Measurements from ENCODE around the gene SHC2. TPM values are rescaled to one million over a fixed set of nuclear protein-coding genes. Genes with fewer than 3 reads are reported as not detected.

SHC2 gene
- total RNA-seq, 2 experiments from 2014 or later: 0.36 to 0.42 TPM

DNA sequence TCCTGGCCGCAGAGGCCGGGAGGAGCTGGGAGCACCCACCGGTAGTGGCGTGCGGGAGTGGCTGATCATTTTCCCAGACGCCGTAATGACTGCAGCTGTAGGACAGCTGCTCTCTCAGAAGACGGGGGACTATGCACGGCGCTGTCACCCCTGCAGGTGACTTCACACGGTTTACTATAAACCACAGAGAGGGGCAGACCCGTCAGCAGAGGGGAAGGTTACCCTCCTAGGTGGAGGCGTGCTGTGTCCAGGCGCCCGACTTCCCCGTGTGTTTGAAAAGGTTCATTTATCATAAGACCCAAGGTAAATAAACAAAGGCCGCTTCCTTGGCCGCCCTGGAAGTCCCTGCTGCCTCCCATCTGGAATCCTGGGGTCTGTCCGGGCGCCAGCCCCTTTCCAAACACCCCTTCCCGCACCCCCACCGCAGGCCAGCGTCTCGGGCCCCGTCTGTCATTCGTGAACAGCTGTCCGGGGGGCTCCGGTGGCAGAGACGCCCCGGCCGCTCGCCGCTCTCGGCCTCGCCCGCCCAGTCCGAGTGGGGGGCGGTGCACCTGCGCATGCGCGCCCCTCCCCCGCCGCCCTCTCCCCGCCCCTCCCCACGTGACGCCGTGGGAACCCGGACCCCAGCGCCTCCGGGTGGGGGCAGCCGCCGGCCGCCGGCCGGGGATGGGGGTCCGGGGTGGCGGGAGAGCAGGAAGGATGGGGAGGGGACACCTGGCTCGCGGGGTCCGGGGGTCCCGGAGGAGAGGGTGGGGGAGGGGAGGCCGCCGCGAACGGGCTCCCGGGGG is 915 bp downstream of the SHC2 start:
- Mint-ChIP-seq H3K4me3 (peak overlapping the region; percentile 84), H3K36me3 (ENCODE audit: low read depth) (no peaks in the 10 kb centered on the region), H3K27me3 (peaks cover 27% of the 10 kb centered on the region), H3K27ac (no peak overlapping the region), H3K4me1 (ENCODE audit: low read depth) (peaks cover 10% of the 10 kb centered on the region), H3K9me3 (no peaks in the 10 kb centered on the region)
- intact Hi-C loops (cut with DNase I, micrococcal nuclease): no loop called here
- ChIA-PET POLR2A (interaction anchor here (1.0 kb wide), 1 partner anchor 46 kb away, joined by 4 read pairs; no protein-coding TSS in a partner anchor), CTCF (no interaction called here)
- Histone ChIP-seq H3K4me1 (ENCODE audit: insufficient read depth, low read length) (peaks cover 19% of the 10 kb centered on the region), H3K4me3 (ENCODE audit: low read length) (no peak overlapping the region), H3K9me3 (ENCODE audit: control insufficient read depth in 1 of 2, insufficient read depth in 1 of 2, low read length in 2 of 2) (peaks cover 0 to 28% of the 10 kb centered on the region in 2 experiments), H3K36me3 (ENCODE audit: insufficient read depth, low read length) (no peaks in the 10 kb centered on the region), H3K27ac (ENCODE audit: low read depth in 1 of 2, low read length in 2 of 2) (no peak overlapping the region), H3K27me3 (ENCODE audit: control insufficient read depth in 1 of 2, insufficient read depth in 2 of 2, low read length in 2 of 2) (peaks cover 28 to 33% of the 10 kb centered on the region in 2 experiments)
- TF ChIP-seq, protein P1, sequence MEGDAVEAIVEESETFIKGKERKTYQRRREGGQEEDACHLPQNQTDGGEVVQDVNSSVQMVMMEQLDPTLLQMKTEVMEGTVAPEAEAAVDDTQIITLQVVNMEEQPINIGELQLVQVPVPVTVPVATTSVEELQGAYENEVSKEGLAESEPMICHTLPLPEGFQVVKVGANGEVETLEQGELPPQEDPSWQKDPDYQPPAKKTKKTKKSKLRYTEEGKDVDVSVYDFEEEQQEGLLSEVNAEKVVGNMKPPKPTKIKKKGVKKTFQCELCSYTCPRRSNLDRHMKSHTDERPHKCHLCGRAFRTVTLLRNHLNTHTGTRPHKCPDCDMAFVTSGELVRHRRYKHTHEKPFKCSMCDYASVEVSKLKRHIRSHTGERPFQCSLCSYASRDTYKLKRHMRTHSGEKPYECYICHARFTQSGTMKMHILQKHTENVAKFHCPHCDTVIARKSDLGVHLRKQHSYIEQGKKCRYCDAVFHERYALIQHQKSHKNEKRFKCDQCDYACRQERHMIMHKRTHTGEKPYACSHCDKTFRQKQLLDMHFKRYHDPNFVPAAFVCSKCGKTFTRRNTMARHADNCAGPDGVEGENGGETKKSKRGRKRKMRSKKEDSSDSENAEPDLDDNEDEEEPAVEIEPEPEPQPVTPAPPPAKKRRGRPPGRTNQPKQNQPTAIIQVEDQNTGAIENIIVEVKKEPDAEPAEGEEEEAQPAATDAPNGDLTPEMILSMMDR (IDR thresholded peaks at IDR 0.05): no peak
- ATAC-seq (ENCODE audit: poor library complexity): peak; percentile 49
- peak in 4 of 14 experiments; percentile 10 to 16 (median 12) for DNase-seq

DNA sequence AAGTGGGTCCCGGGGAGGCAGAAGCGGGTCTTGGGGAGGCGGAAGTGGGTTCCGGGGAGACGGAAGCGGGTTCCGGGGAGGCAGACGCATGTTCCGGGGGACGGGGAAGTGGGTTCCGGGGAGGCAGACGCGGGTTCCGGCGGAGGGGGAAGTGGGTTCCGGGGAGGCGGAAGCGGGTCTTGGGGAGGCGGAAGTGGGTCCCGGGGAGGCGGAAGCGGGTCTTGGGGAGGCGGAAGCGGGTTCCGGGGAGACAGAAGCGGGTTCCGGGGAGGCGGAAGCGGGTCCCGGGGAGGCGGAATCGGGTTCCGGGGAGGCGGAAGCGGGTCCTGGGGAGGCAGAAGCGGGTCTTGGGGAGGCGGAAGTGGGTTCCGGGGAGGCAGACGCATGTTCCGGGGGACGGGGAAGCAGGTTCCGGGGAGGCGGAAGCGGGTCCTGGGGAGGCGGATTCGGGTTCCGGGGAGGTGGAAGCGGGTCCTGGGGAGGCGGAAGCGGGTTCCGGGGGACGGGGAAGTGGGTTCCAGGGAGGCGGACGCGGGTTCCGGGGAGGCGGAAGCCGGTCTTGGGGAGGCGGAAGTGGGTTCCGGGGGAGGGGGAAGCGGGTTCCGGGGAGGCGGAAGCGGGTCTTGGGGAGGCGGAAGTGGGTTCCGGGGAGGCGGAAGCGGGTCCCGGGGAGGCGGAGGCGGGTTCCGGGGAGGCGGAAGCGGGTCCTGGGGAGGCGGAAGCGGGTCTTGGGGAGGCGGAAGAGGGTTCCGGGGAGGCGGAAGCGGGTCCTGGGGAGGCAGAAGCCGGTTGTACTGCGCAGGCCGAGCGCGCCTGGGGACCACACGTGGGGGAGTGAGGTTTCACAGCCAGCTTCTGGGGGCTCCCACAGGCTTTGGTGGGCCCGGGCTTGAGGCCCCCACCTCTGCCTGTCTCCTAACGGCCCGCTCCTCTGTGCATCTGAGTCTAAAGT is 2.5 kb downstream of the SHC2 start:
- Mint-ChIP-seq H3K4me1 (ENCODE audit: low read depth) (peaks cover 10% of the 10 kb centered on the region), H3K4me3 (no peak overlapping the region), H3K36me3 (ENCODE audit: low read depth) (no peaks in the 10 kb centered on the region), H3K9me3 (no peaks in the 10 kb centered on the region), H3K27ac (no peak overlapping the region), H3K27me3 (peaks cover 23% of the 10 kb centered on the region)
- Histone ChIP-seq H3K4me1 (ENCODE audit: insufficient read depth, low read length) (peaks cover 19% of the 10 kb centered on the region), H3K27ac (ENCODE audit: low read depth in 1 of 2, low read length in 2 of 2) (no peak overlapping the region), H3K9me3 (ENCODE audit: control insufficient read depth in 1 of 2, insufficient read depth in 1 of 2, low read length in 2 of 2) (peaks cover 0 to 24% of the 10 kb centered on the region in 2 experiments), H3K36me3 (ENCODE audit: insufficient read depth, low read length) (no peaks in the 10 kb centered on the region), H3K4me3 (ENCODE audit: low read length) (no peak overlapping the region), H3K27me3 (ENCODE audit: control insufficient read depth in 1 of 2, insufficient read depth in 2 of 2, low read length in 2 of 2) (peaks cover 27 to 28% of the 10 kb centered on the region in 2 experiments)
- CTCF ChIA-PET: no interaction called here
- TF ChIP-seq, protein P1 (IDR thresholded peaks at IDR 0.05): no peak
- intact Hi-C loops (cut with DNase I, micrococcal nuclease): no loop called here
- POLR2A ChIA-PET: no interaction called here
- ATAC-seq (ENCODE audit: poor library complexity) (no peak), DNase-seq (no peak)

DNA sequence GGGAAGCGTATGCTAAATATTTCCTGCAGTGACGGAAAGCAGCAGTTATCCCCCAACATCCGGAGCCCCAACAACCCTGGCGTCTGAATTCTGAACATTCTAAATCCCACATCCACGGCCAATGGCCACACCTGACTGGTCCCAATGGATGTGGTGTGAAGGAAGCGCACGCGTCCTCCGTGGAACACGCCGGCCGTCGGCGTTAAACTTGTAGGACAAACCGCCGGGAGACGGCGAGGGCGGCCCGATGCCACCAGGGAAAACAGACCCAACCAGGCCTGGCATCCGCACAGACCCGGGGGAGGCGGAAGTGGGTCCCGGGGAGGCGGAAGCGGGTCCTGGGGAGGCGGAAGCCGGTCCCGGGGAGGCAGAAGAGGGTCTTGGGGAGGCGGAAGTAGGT is 3.2 kb downstream of the SHC2 start:
- H3K27ac Mint-ChIP-seq: no peak overlapping the region
- Histone ChIP-seq H3K4me1 (ENCODE audit: insufficient read depth, low read length) (peaks cover 19% of the 10 kb centered on the region), H3K27me3 (ENCODE audit: control insufficient read depth in 1 of 2, insufficient read depth in 2 of 2, low read length in 2 of 2) (peaks cover 22 to 28% of the 10 kb centered on the region in 2 experiments), H3K4me3 (ENCODE audit: low read length) (no peak overlapping the region), H3K9me3 (ENCODE audit: control insufficient read depth in 1 of 2, insufficient read depth in 1 of 2, low read length in 2 of 2) (peaks cover 0 to 21% of the 10 kb centered on the region in 2 experiments), H3K27ac (ENCODE audit: low read depth in 1 of 2, low read length in 2 of 2) (no peak overlapping the region), H3K36me3 (ENCODE audit: insufficient read depth, low read length) (no peaks in the 10 kb centered on the region)
- POLR2A ChIA-PET: no interaction called here
- TF ChIP-seq, protein P1 (IDR thresholded peaks at IDR 0.05): no peak
- ATAC-seq (ENCODE audit: poor library complexity): no peak
- CTCF ChIA-PET: no interaction called here
- H3K4me3 Mint-ChIP-seq: no peak overlapping the region
- H3K27me3 Mint-ChIP-seq: peaks cover 20% of the 10 kb centered on the region
- intact Hi-C loops (cut with DNase I, micrococcal nuclease): no loop called here
- H3K4me1 Mint-ChIP-seq (ENCODE audit: low read depth): peaks cover 10% of the 10 kb centered on the region
- DNase-seq: no peak
- H3K36me3 Mint-ChIP-seq (ENCODE audit: low read depth): no peaks in the 10 kb centered on the region
- no peaks in the 10 kb centered on the region for H3K9me3 Mint-ChIP-seq

Measured in CD4-positive, alpha-beta T cell (primary cell).